GM12892 (cell line): ENCODE data around the gene ZNF536.

Experiments
- POLR2A ChIP-seq: IDR thresholded peaks from 2 replicates; pipeline ENCODE4 v1.6.1; 2011; ENCODE audit warnings: low read depth, low read length, control low read depth
- POLR2AphosphoS5 ChIP-seq: IDR thresholded peaks from 2 replicates; pipeline ENCODE4 v1.6.1; 2011; ENCODE audit warnings: low read depth, low read length, control low read depth

GRCh38 chr19:30407068-30407709, 35.0 kb downstream of the ZNF536 start:
- TF ChIP-seq POLR2AphosphoS5 (no peak), POLR2A (no peak)
